ENCODE measurements around the gene PLEKHA6. TPM values are rescaled to one million over a fixed set of nuclear protein-coding genes. Genes with fewer than 3 reads are reported as not detected.

The PLEKHA6 gene
- total and polyA plus RNA-seq, 2 of the 8 experiments (the other 6 are each of a cell fraction or from before 2014, with no cell fraction given): 4.8 to 20.2 TPM

GRCh38 chr1:204265665-204266064 lies 94.1 kb downstream of the PLEKHA6 start (continued):
- TF ChIP-seq MAFK (IDR thresholded peaks at IDR 0.05; ENCODE audit: low read depth, low read length) (no peak), FOSL1 (IDR thresholded peaks at IDR 0.05; ENCODE audit: insufficient read depth, low read depth, low read length) (no peak), EGR1 (IDR thresholded peaks at IDR 0.05; ENCODE audit: borderline replicate concordance, low read depth, low read length) (no peak), POU5F1 (IDR thresholded peaks at IDR 0.05; ENCODE audit: low read depth, low read length) (no peak)
